NCI-H748 (cell line): ENCODE measurements around the gene ZNF138.
"Not testable (repeated sequence)": the region's sequence is repeated elsewhere in the genome, so short reads cannot be mapped to it uniquely, and the experiment has no call there.

Experiments used
- DNase-seq: peaks from one replicate; lab custom pipeline; 2025; ENCODE audit not compliant: unreplicated experiment; lab: John Stamatoyannopoulos, UW

ZNF138 gene

GRCh38 chr7:64794171-64794844 is at the start of gene ZNF138:
Gene ZNF138 (plus strand): TSS chr7:64794428. CDS start chr7:64794569, 141 bp downstream.
- DNase-seq, result peak; percentile 98

- DNase-seq, result no peak
Measured at GRCh38 chr7:64744680-64745079, 49.5 kb upstream of the ZNF138 start.

- DNase-seq, result no peak
Measured at GRCh38 chr7:64747802-64748201, 46.4 kb upstream of the ZNF138 start.

GRCh38 chr7:64753032-64753431 is 41.2 kb upstream of the ZNF138 start:
- no peak for DNase-seq

GRCh38 chr7:64755865-64756264 is 38.4 kb upstream of the ZNF138 start:
- peak; percentile 41 for DNase-seq

GRCh38 chr7:64758151-64758550 is 36.1 kb upstream of the ZNF138 start:
- DNase-seq, result peak; percentile 29

GRCh38 chr7:64768824-64769223 is 25.4 kb upstream of the ZNF138 start:
- no peak for DNase-seq

GRCh38 chr7:64774204-64774842 is 19.9 kb upstream of the ZNF138 start:
- no peak for DNase-seq

- no peak for DNase-seq
Measured at GRCh38 chr7:64775289-64775688, 18.9 kb upstream of the ZNF138 start.

GRCh38 chr7:64784842-64785241 is 9.4 kb upstream of the ZNF138 start:
- not testable (repeated sequence) for DNase-seq

- DNase-seq, result no peak
Measured at GRCh38 chr7:64787295-64787694, 6.9 kb upstream of the ZNF138 start.

- DNase-seq, result not testable (repeated sequence)
Measured at GRCh38 chr7:64789241-64789640, 5.0 kb upstream of the ZNF138 start.

GRCh38 chr7:64793106-64793755 is 997 bp upstream of the ZNF138 start:
- DNase-seq, result no peak

GRCh38 chr7:64795176-64795575 is 948 bp downstream of the ZNF138 start:
- peak; percentile 9 for DNase-seq

- not testable (repeated sequence) for DNase-seq
Measured at GRCh38 chr7:64799169-64799568, 4.9 kb downstream of the ZNF138 start.

GRCh38 chr7:64802699-64803098 is 8.5 kb downstream of the ZNF138 start:
- no peak for DNase-seq

- no peak for DNase-seq
Measured at GRCh38 chr7:64807731-64808365, 13.6 kb downstream of the ZNF138 start.

GRCh38 chr7:64811767-64812166 is 17.5 kb downstream of the ZNF138 start:
- DNase-seq, result peak; percentile 8

- DNase-seq, result no peak
Measured at GRCh38 chr7:64830926-64831325, 36.7 kb downstream of the ZNF138 start.

- DNase-seq, result no peak
Measured at GRCh38 chr7:64832136-64832535, 37.9 kb downstream of the ZNF138 start.

GRCh38 chr7:64834989-64835388 is 40.8 kb downstream of the ZNF138 start:
- no peak for DNase-seq

GRCh38 chr7:64835856-64836255 is 41.6 kb downstream of the ZNF138 start:
- not testable (repeated sequence) for DNase-seq
